ENCODE results near the gene BCL7B. TPM values are rescaled to one million over a fixed set of nuclear protein-coding genes. Genes with fewer than 3 reads are reported as not detected.
"Not testable (repeated sequence)": the region's sequence is repeated elsewhere in the genome, so short reads cannot be mapped to it uniquely, and the experiment has no call there.

BCL7B gene
- total RNA-seq, 1 donor from 2014 or later = 23.9 TPM

GRCh38 chr7:73503229-73503628, 54.3 kb downstream of the BCL7B start:
- no peak for DNase-seq (ENCODE audit: low read depth, low spot score)

- no peak for DNase-seq (ENCODE audit: low read depth, low spot score)
Measured at GRCh38 chr7:73496626-73497025, 60.9 kb downstream of the BCL7B start.

- not testable (repeated sequence) for DNase-seq (ENCODE audit: low read depth, low spot score)
Measured at GRCh38 chr7:73495507-73495906, 62.0 kb downstream of the BCL7B start.

GRCh38 chr7:73489976-73490375, 67.5 kb downstream of the BCL7B start:
- DNase-seq (ENCODE audit: low read depth, low spot score) = no peak

GRCh38 chr7:73487486-73487885, 70.0 kb downstream of the BCL7B start:
- no peak for DNase-seq (ENCODE audit: low read depth, low spot score)

Other genes starting within 250 kb of the BCL7B start
- gene NSUN5, start 248.9 kb downstream of the BCL7B start, total RNA-seq = 5.0 and 7.8 TPM in 2 replicates
- not detected in 2 replicates for gene TRIM50, start 229.6 kb downstream of the BCL7B start, total RNA-seq
- gene FKBP6, start 229.5 kb downstream of the BCL7B start, total RNA-seq = not detected in 2 replicates
- gene FZD9, start 123.9 kb downstream of the BCL7B start, total RNA-seq = 0.66 and 0.74 TPM in 2 replicates
- gene BAZ1B, start 35.4 kb downstream of the BCL7B start, total RNA-seq = 53.7 and 78.1 TPM in 2 replicates
- gene TBL2, start 20.9 kb upstream of the BCL7B start, total RNA-seq = 47.0 and 83.0 TPM in 2 replicates
- not detected in 2 replicates for gene MLXIPL, start 66.8 kb upstream of the BCL7B start, total RNA-seq
- gene VPS37D, start 110.1 kb upstream of the BCL7B start, total RNA-seq = 2.5 and 4.3 TPM in 2 replicates
- 1.9 and 2.7 TPM in 2 replicates for gene DNAJC30, start 125.8 kb upstream of the BCL7B start, total RNA-seq
- gene BUD23, start 125.9 kb upstream of the BCL7B start, total RNA-seq = 52.1 and 70.5 TPM in 2 replicates
- 21.8 and 23.5 TPM in 2 replicates for gene STX1A, start 162.0 kb upstream of the BCL7B start, total RNA-seq
- 10.4 and 11.9 TPM in 2 replicates for gene ABHD11, start 181.1 kb upstream of the BCL7B start, total RNA-seq
- gene CLDN3, start 212.6 kb upstream of the BCL7B start, total RNA-seq = 0.07 TPM in 1 of 2 replicates, not detected in the other

All from pulmonary artery endothelial cell (primary cell).